Measurements from ENCODE around the gene ABCC8. TPM values are rescaled to one million over a fixed set of nuclear protein-coding genes. Genes with fewer than 3 reads are reported as not detected.

The ABCC8 gene
- total RNA-seq, 1 donor from 2014 or later, result 80.5 TPM

- no peaks in the 10 kb centered on the region for H3K4me1 Mint-ChIP-seq (ENCODE audit: unreplicated experiment)
- H3K9me3 Mint-ChIP-seq, result no peaks in the 10 kb centered on the region
- no peak overlapping the region for H3K27ac Mint-ChIP-seq
- DNase-seq (ENCODE audit: extremely low spot score, unreplicated experiment), result no peak
- no peak for TF ChIP-seq CTCF (conservative IDR thresholded peaks at IDR 0.05)
- no peaks in the 10 kb centered on the region for H3K36me3 Mint-ChIP-seq
- H3K27me3 Mint-ChIP-seq, result peaks cover 11% of the 10 kb centered on the region
- no peak overlapping the region for H3K4me3 Mint-ChIP-seq
These were observed 80.7 kb downstream of the ABCC8 start for GRCh38 chr11:17395978-17396377.

- Mint-ChIP-seq H3K4me1 (ENCODE audit: unreplicated experiment) (no peaks in the 10 kb centered on the region), H3K27ac (no peak overlapping the region), H3K9me3 (no peaks in the 10 kb centered on the region), H3K36me3 (no peaks in the 10 kb centered on the region), H3K27me3 (peaks cover 11% of the 10 kb centered on the region), H3K4me3 (no peak overlapping the region)
- TF ChIP-seq CTCF (conservative IDR thresholded peaks at IDR 0.05), result no peak
- DNase-seq (ENCODE audit: extremely low spot score, unreplicated experiment), result no peak
These were observed 81.1 kb downstream of the ABCC8 start for GRCh38 chr11:17395554-17395961.

- Mint-ChIP-seq H3K9me3 (no peaks in the 10 kb centered on the region), H3K36me3 (no peaks in the 10 kb centered on the region), H3K4me1 (ENCODE audit: unreplicated experiment) (no peaks in the 10 kb centered on the region), H3K4me3 (no peak overlapping the region), H3K27ac (no peak overlapping the region), H3K27me3 (peaks cover 13% of the 10 kb centered on the region)
- no peak for TF ChIP-seq CTCF (conservative IDR thresholded peaks at IDR 0.05)
- no peak for DNase-seq (ENCODE audit: extremely low spot score, unreplicated experiment)
These were observed 81.8 kb downstream of the ABCC8 start for GRCh38 chr11:17394743-17395390.

GRCh38 chr11:17393472-17393871 is 83.2 kb downstream of the ABCC8 start:
- Mint-ChIP-seq H3K4me1 (ENCODE audit: unreplicated experiment) (no peaks in the 10 kb centered on the region), H3K9me3 (no peaks in the 10 kb centered on the region), H3K36me3 (no peaks in the 10 kb centered on the region), H3K27ac (no peak overlapping the region), H3K4me3 (no peak overlapping the region), H3K27me3 (peaks cover 12% of the 10 kb centered on the region)
- DNase-seq (ENCODE audit: extremely low spot score, unreplicated experiment), result no peak
- no peak for TF ChIP-seq CTCF (conservative IDR thresholded peaks at IDR 0.05)

GRCh38 chr11:17392872-17393271 is 83.8 kb downstream of the ABCC8 start:
- Mint-ChIP-seq H3K4me3 (no peak overlapping the region), H3K27me3 (peaks cover 12% of the 10 kb centered on the region), H3K27ac (no peak overlapping the region), H3K36me3 (no peaks in the 10 kb centered on the region), H3K9me3 (no peaks in the 10 kb centered on the region), H3K4me1 (ENCODE audit: unreplicated experiment) (no peaks in the 10 kb centered on the region)
- no peak for TF ChIP-seq CTCF (conservative IDR thresholded peaks at IDR 0.05)
- no peak for DNase-seq (ENCODE audit: extremely low spot score, unreplicated experiment)

Measured in type B pancreatic cell (in vitro differentiated cells).